Activated CD4-positive, alpha-beta T cell treated with anti-CD3 and anti-CD28 coated beads for 36 hours (primary cell): Measurements from ENCODE around the gene TMPRSS9. TPM values are rescaled to one million over a fixed set of nuclear protein-coding genes. Genes with fewer than 3 reads are reported as not detected.
"Not testable (repeated sequence)": the region's sequence is repeated elsewhere in the genome, so short reads cannot be mapped to it uniquely, and the experiment has no call there.

ENCODE experiments used
- ATAC-seq: fragments of 200-7000 bp; cut with Tn5 transposase; one replicate; pipeline ENCODE4 v1.10.0; 2021; ENCODE audit warnings: mild to moderate bottlenecking, moderate library complexity
- CTCF ChIA-PET: fragments of 350-600 bp; sonication (Branson Sonifier 250); formaldehyde crosslinking; loops from one replicate; lab custom pipeline; 2021; ENCODE audit warnings: antibody characterized with exemption; lab: Charles Lee
- POLR2A ChIA-PET: fragments of 350-600 bp; sonication (Branson Sonifier 250); formaldehyde crosslinking; loops from one replicate; lab custom pipeline; 2021; ENCODE audit warnings: antibody characterized with exemption, inconsistent platforms; lab: Charles Lee
- DNase-seq: peaks from one replicate; pipeline ENCODE4 v3.0.0-alpha.2; 2020
- H3K27ac Mint-ChIP-seq: one replicate; pipeline ENCODE4 v1.8.0; 2021; ENCODE audit warnings: mixed read lengths
- H3K27me3 Mint-ChIP-seq: one replicate; pipeline ENCODE4 v1.8.0; 2021; ENCODE audit warnings: mixed read lengths
- H3K36me3 Mint-ChIP-seq: one replicate; pipeline ENCODE4 v1.8.0; 2021; ENCODE audit warnings: low read depth, mixed read lengths
- H3K4me1 Mint-ChIP-seq: one replicate; pipeline ENCODE4 v1.8.0; 2021; ENCODE audit warnings: mixed read lengths
- H3K4me3 Mint-ChIP-seq: one replicate; pipeline ENCODE4 v1.8.0; 2021; ENCODE audit warnings: mild to moderate bottlenecking, moderate library complexity, mixed read lengths
- H3K9me3 Mint-ChIP-seq: one replicate; pipeline ENCODE4 v1.8.0; 2021; ENCODE audit warnings: low read depth, mixed read lengths
- intact Hi-C, 2 experiments: fragments of 100-400 bp; cut with DNase I in 1 of 2; cut with micrococcal nuclease in 1 of 2; formaldehyde crosslinking; loops; one replicate each; pipeline versions ENCODE4 v1.14.2 to v1.15.1; 2022 to 2024; cut with DNase I, micrococcal nuclease
- total RNA-seq, 2 experiments: library from RNA; stranded (reverse); gene quantifications; one replicate each; pipeline ENCODE4 v1.2.3, GENCODE V29; 2021

TMPRSS9 gene
- total RNA-seq, 2 experiments from 2014 or later, result not detected

DNA sequence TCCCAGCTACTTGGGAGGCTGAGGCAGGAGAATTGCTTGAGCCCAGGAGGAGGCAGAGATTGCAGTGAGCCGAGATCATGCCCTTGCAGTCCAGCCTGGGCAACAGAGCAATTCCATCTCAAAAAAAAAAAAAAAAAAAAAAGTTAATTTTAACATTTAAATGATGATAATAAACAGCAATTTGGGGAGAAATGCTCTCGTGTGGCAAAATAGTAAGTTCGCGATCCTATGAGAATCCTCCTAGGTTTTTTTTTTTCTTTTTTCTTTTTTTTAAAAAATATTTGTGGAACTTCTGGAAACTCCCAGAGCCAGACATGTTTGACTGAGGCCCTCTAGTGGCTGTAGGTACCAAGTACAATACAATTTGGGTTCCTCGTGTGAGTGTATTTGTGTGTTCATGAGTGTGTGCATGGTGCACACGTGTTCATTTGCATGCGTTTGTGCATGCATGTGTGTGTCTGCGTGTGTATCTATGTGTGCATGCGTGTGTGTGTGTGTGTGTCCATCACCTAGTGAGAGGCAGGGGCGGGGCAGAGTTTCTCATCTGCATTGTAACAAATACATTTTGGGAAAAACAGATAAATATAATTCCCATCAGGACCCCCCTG, 31.2 kb downstream of the TMPRSS9 start:
- no peaks in the 10 kb centered on the region for H3K36me3 Mint-ChIP-seq
- no peak overlapping the region for H3K27ac Mint-ChIP-seq
- peaks cover 2% of the 10 kb centered on the region for H3K4me1 Mint-ChIP-seq
- intact Hi-C loops, result loop anchor here (1.0 to 10.0 kb wide), 7 partner anchors 116 to 240 kb away; partner anchors contain the start of genes PLEKHJ1 (in 2 of the 2), SF3A2 (in 2 of the 2) and AP3D1 (in 1 of the 2)
- no peak overlapping the region for H3K4me3 Mint-ChIP-seq
- ATAC-seq (peak; percentile 80), DNase-seq (peak; percentile 57)
- POLR2A ChIA-PET, result interaction anchor here (0.6 kb wide), 1 partner anchor 124 kb away, joined by 3 read pairs; no protein-coding TSS in a partner anchor
- CTCF ChIA-PET, result interaction anchor here (0.6 to 1.2 kb wide), 3 partner anchors 133 to 281 kb away, joined by 3 to 5 read pairs (median 4); partner anchors contain the start of gene AP3D1
- H3K9me3 Mint-ChIP-seq, result no peaks in the 10 kb centered on the region
- H3K27me3 Mint-ChIP-seq, result peaks cover 2% of the 10 kb centered on the region

DNA sequence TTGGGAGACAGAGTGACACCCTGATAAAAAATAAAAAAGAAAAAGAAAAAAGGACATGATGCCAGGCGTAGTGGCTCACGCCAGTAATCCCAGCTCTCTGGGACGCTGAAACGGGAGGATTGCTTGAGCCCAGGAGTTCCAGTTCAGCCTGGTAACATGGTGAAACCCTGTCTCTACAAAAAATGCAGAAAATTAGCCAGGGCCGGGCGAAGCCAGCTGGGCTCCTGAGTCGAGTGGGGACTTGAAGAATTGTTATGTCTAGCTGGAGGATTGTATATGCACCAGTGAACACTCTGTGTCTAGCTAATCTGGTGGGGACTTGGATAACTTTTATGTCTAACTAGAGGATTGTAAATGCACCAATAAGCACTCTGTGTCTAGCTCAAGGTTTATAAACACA, 32.3 kb downstream of the TMPRSS9 start:
- H3K4me1 Mint-ChIP-seq, result peaks cover 2% of the 10 kb centered on the region
- intact Hi-C loops, result loop anchor here in 1 of 2 experiments (5.0 to 10.0 kb wide), 2 partner anchors 118 to 235 kb away; no protein-coding TSS in a partner anchor
- POLR2A ChIA-PET, result interaction anchor here (0.6 to 1.0 kb wide), 3 partner anchors 35 to 987 kb away, joined by 3 to 7 read pairs (median 4); partner anchors contain the start of genes LMNB2 and TIMM13
- H3K27me3 Mint-ChIP-seq, result peaks cover 2% of the 10 kb centered on the region
- DNase-seq (no peak), ATAC-seq (no peak)
- H3K4me3 Mint-ChIP-seq, result no peak overlapping the region
- H3K27ac Mint-ChIP-seq, result no peak overlapping the region
- no peaks in the 10 kb centered on the region for H3K9me3 Mint-ChIP-seq
- no peaks in the 10 kb centered on the region for H3K36me3 Mint-ChIP-seq
- CTCF ChIA-PET, result interaction anchor here (0.5 to 1.8 kb wide), 16 partner anchors 8 to 286 kb away, joined by 3 to 9 read pairs (median 4); partner anchors contain the start of genes LSM7, PLEKHJ1 and SPPL2B

GRCh38 chr19:2392899-2393298, 32.8 kb downstream of the TMPRSS9 start:
- H3K4me1 Mint-ChIP-seq, H3K4me3 Mint-ChIP-seq, H3K27me3 Mint-ChIP-seq, H3K27ac Mint-ChIP-seq, H3K9me3 Mint-ChIP-seq, ATAC-seq, H3K36me3 Mint-ChIP-seq: not testable (repeated sequence)
- CTCF ChIA-PET, result interaction anchor here (0.5 to 1.8 kb wide), 15 partner anchors 9 to 286 kb away, joined by 3 to 9 read pairs (median 4); partner anchors contain the start of genes LSM7, PLEKHJ1 and SPPL2B
- POLR2A ChIA-PET, result interaction anchor here (0.6 to 1.0 kb wide), 3 partner anchors 35 to 987 kb away, joined by 3 to 7 read pairs (median 4); partner anchors contain the start of genes LMNB2 and TIMM13
- intact Hi-C loops, result loop anchor here in 1 of 2 experiments (5.0 to 10.0 kb wide), 2 partner anchors 118 to 236 kb away; no protein-coding TSS in a partner anchor
- DNase-seq, result peak; percentile 33

DNA sequence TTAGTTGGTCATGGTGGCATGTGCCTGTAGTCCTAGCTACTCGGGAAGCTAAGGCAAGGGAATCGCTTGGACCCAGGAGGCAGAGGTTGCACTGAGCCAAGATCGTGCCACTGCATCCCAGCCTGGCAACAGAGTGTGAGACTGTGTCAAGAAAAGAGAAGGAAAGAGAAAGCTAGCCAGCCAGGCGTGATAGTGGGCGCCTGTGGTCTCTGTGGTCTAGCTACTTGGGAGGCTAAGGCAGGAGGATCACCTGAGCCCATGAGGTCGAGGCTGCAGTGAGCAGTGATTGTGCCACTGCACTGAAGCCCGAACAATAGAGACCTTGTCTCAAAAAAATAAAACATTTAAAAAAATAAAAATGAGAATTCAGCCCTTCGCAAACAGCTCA, 34.0 kb downstream of the TMPRSS9 start:
- ChIA-PET CTCF (interaction anchor here (0.6 to 1.0 kb wide), 3 partner anchors 15 to 254 kb away, joined by 3 read pairs; partner anchors contain the start of gene LSM7), POLR2A (interaction anchor here (0.6 kb wide), 2 partner anchors 11 to 88 kb away, joined by 4 to 12 read pairs; no protein-coding TSS in a partner anchor)
- Mint-ChIP-seq H3K4me3 (no peak overlapping the region), H3K4me1 (peaks cover 2% of the 10 kb centered on the region), H3K27me3 (peaks cover 2% of the 10 kb centered on the region), H3K36me3 (no peaks in the 10 kb centered on the region), H3K27ac (no peak overlapping the region), H3K9me3 (no peaks in the 10 kb centered on the region)
- intact Hi-C loops, result loop anchor here in 1 of 2 experiments (5.0 to 10.0 kb wide), 2 partner anchors 119 to 237 kb away; no protein-coding TSS in a partner anchor
- ATAC-seq (no peak), DNase-seq (no peak)

DNA sequence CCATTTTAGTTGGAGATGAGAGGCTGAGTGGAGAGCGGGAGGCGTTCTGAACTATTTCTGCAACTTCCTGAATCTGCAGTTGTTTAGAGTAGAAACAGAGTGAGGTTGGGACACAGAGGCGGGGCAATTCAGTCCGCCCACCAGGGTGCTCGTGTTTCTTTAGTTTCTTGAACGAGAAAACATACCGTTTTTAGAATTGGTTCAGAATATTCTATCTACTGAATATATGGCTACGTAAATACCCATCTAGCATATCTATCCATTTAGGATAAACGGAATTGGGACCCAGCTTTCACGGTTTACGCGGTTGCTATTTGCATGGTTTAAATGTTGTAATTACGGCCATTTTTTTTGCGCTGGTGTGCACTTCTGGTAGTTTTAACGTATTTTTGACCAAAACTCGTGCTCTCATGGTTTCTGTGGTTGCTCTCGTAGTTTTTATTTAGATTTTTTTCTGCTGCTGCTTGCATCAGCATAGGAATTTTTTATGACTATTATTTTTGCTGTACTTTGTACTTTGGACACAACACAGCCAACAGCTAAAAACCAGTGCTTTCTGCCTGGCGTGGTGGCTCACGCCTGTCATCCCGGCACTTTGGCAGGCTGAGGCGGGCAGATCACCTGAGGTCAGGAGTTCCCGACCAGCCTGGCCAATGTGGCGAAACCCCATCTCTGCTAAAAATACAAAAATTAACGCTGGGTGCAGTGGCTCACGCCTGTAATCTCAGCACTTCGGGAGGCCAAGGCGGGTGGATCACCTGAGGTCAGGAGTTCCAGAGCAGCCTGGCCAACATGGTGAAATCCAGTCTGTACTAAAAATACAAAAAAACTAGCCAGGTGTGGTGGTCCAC, 34.6 kb downstream of the TMPRSS9 start:
- ATAC-seq (no peak), DNase-seq (no peak)
- peaks cover 2% of the 10 kb centered on the region for H3K4me1 Mint-ChIP-seq
- POLR2A ChIA-PET, result interaction anchor here (0.6 kb wide), 1 partner anchor 1012 kb away, joined by 4 read pairs; no protein-coding TSS in a partner anchor
- H3K27ac Mint-ChIP-seq, result no peak overlapping the region
- CTCF ChIA-PET, result interaction anchor here (0.6 to 1.0 kb wide), 4 partner anchors 29 to 254 kb away, joined by 3 to 4 read pairs (median 3); partner anchors contain the start of gene LSM7
- no peaks in the 10 kb centered on the region for H3K9me3 Mint-ChIP-seq
- intact Hi-C loops, result loop anchor here in 1 of 2 experiments (5.0 to 10.0 kb wide), 2 partner anchors 120 to 237 kb away; no protein-coding TSS in a partner anchor
- no peaks in the 10 kb centered on the region for H3K36me3 Mint-ChIP-seq
- H3K27me3 Mint-ChIP-seq, result peaks cover 2% of the 10 kb centered on the region
- no peak overlapping the region for H3K4me3 Mint-ChIP-seq

DNA sequence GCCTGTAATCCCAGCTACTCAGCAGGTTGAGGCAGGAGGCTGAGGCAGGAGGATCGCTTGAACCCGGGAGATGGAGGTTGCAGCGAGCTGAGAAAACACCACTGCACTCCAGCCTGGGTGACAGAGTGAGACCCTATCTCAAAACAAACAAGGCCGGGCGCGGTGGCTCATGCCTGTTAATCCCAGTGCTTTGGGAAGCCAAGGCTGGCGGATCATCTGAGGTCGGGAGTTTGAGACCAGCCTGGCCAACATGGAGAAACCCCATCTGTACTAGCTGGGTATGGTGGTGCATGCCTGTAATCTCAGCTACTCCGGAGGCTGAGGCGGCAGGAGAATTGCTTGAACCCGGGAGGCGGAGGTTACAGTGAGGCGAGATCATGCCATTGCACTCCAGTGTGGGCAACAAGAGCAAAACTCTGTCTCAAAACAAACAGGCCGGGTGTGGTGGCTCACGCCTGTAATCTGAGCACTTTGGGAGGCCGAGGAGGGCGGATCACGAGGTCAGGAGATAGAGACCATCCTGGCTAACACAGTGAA, 35.3 kb downstream of the TMPRSS9 start:
- H3K27ac Mint-ChIP-seq, ATAC-seq, H3K36me3 Mint-ChIP-seq, DNase-seq, H3K4me3 Mint-ChIP-seq, H3K4me1 Mint-ChIP-seq, H3K27me3 Mint-ChIP-seq, H3K9me3 Mint-ChIP-seq: not testable (repeated sequence)
- intact Hi-C loops, result loop anchor here in 1 of 2 experiments (10.0 kb wide), 1 partner anchor 121 kb away; no protein-coding TSS in a partner anchor
- CTCF ChIA-PET, result interaction anchor here (0.6 to 1.0 kb wide), 3 partner anchors 30 to 253 kb away, joined by 3 to 4 read pairs (median 3); no protein-coding TSS in a partner anchor
- POLR2A ChIA-PET, result interaction anchor here (0.6 kb wide), 2 partner anchors 425 to 1013 kb away, joined by 3 to 4 read pairs; no protein-coding TSS in a partner anchor

DNA sequence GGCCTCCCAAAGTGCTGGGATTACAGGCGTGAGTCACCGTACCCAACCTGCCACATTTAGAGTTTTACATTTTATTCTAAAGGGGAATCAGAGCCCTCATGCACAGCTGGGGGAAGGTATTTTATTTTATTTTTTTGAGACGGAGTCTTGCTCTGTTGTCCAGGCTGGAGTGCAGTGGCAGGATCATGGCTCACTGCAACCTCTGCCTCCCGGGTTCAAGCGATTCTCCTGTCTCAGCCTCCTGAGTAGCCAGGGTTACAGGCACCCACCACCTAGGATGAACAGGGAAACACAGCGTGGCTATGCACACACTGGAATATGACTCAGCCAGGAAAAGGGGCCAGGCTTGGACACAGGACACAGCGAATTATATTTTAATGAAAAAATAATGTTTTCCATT, 37.1 kb downstream of the TMPRSS9 start:
- H3K4me3 Mint-ChIP-seq, H3K27me3 Mint-ChIP-seq, H3K9me3 Mint-ChIP-seq, H3K36me3 Mint-ChIP-seq, CTCF ChIA-PET, POLR2A ChIA-PET, DNase-seq, ATAC-seq, H3K4me1 Mint-ChIP-seq, H3K27ac Mint-ChIP-seq: not testable (repeated sequence)
- intact Hi-C loops, result loop anchor here in 1 of 2 experiments (10.0 kb wide), 1 partner anchor 122 kb away; no protein-coding TSS in a partner anchor

DNA sequence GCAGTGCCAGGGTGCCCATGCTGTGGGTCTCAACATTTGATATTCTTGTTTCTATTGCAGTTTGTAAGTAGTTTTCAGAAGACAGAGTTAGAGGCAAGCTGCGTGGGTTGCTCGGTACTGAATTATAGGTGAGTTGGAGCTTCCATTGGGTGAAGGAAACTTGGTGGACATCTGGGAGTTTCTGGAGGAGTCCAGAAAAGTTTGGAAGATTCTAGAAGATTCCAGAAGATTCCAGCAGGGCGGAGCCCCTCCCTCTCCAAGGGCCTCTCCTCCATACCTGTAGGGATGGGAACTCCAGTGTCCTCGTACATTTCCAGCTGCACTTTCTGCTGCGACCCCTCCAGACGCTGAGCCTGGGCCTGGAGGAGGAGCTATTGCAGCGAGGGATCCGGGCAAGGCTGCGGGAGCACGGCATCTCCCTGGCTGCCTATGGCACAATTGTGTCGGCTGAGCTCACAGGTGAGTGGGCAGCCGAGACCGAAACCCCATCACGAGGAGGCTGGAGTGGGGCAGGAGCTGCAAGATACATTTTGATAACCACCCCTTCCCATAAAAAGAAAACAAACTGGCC, 38.8 kb downstream of the TMPRSS9 start:
- ATAC-seq, result no peak
- H3K36me3 Mint-ChIP-seq, result no peaks in the 10 kb centered on the region
- no peak for DNase-seq
- intact Hi-C loops, result loop anchor here in 1 of 2 experiments (10.0 kb wide), 1 partner anchor 124 kb away; no protein-coding TSS in a partner anchor
- ChIA-PET POLR2A (interaction anchor here (0.6 kb wide), 1 partner anchor 222 kb away, joined by 4 read pairs; no protein-coding TSS in a partner anchor), CTCF (no interaction called here)
- H3K27me3 Mint-ChIP-seq, result no peaks in the 10 kb centered on the region
- H3K4me1 Mint-ChIP-seq, result no peaks in the 10 kb centered on the region
- H3K4me3 Mint-ChIP-seq, result no peak overlapping the region
- H3K27ac Mint-ChIP-seq, result no peak overlapping the region
- H3K9me3 Mint-ChIP-seq, result no peaks in the 10 kb centered on the region

DNA sequence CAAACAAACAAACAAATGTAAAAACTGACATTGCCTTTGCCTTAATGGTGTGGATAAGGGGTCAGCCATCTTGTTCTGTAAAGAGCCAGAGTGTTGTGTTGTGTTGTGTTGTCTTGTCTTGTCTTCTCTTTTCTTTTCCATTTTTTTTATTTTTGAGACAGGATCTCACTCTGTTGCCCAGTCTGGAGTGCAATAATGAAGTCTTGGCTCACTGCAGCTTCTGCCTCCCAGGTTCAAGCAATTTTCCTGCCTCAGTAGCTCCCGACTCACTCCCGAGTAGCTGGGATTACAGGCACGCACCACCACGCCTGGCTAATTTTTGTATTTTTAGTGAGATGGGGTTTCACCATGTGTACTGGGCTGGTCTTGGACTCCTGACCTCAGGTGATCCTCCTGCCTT, 39.5 kb downstream of the TMPRSS9 start:
- ChIA-PET POLR2A (interaction anchor here (0.6 kb wide), 1 partner anchor 222 kb away, joined by 4 read pairs; no protein-coding TSS in a partner anchor), CTCF (interaction anchor here (0.6 kb wide), 1 partner anchor 105 kb away, joined by 3 read pairs; no protein-coding TSS in a partner anchor)
- intact Hi-C loops, result loop anchor here in 1 of 2 experiments (10.0 kb wide), 1 partner anchor 125 kb away; no protein-coding TSS in a partner anchor
- no peak overlapping the region for H3K27ac Mint-ChIP-seq
- DNase-seq, result no peak
- H3K36me3 Mint-ChIP-seq, result no peaks in the 10 kb centered on the region
- H3K4me1 Mint-ChIP-seq, result no peaks in the 10 kb centered on the region
- no peak overlapping the region for H3K4me3 Mint-ChIP-seq
- H3K9me3 Mint-ChIP-seq, result no peaks in the 10 kb centered on the region
- ATAC-seq, result no peak
- H3K27me3 Mint-ChIP-seq, result no peaks in the 10 kb centered on the region

DNA sequence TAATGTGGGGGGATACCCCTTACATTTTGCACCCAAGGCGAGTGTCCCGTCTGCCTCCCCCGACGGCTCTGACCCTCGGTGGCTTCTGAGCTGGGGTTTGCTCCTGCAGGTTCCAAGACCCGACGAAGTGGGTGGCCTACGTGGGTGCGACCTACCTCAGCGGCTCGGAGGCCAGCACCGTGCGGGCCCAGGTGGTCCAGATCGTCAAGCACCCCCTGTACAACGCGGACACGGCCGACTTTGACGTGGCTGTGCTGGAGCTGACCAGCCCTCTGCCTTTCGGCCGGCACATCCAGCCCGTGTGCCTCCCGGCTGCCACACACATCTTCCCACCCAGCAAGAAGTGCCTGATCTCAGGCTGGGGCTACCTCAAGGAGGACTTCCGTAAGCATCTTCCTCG, 48.2 kb downstream of the TMPRSS9 start:
- Mint-ChIP-seq H3K36me3 (no peaks in the 10 kb centered on the region), H3K27ac (no peak overlapping the region), H3K27me3 (no peaks in the 10 kb centered on the region), H3K4me3 (no peak overlapping the region), H3K9me3 (no peaks in the 10 kb centered on the region), H3K4me1 (no peaks in the 10 kb centered on the region)
- DNase-seq (no peak), ATAC-seq (no peak)
- intact Hi-C loops, result no loop called here
- CTCF ChIA-PET, result interaction anchor here (0.6 kb wide), 1 partner anchor 15 kb away, joined by 3 read pairs; no protein-coding TSS in a partner anchor
- POLR2A ChIA-PET, result no interaction called here
